ENCODE results near the gene GLT1D1.

The GLT1D1 gene

GRCh38 chr12:128911861-128912260, 58.6 kb downstream of the GLT1D1 start:
- TF ChIP-seq TAF1 (IDR thresholded peaks at IDR 0.05; ENCODE audit: low read depth) = no peak
- no peak for TF ChIP-seq TCF12 (IDR thresholded peaks at IDR 0.05; ENCODE audit: low read depth)
- TF ChIP-seq EP300 (IDR thresholded peaks at IDR 0.05; ENCODE audit: borderline replicate concordance) = no peak
- no peak for TF ChIP-seq NFIC (IDR thresholded peaks at IDR 0.05)
- TF ChIP-seq FOXM1 (IDR thresholded peaks at IDR 0.05; ENCODE audit: borderline replicate concordance, low read depth) = no peak
- no peak for TF ChIP-seq EGR1 (IDR thresholded peaks at IDR 0.05)
- no peak for TF ChIP-seq RAD21 (IDR thresholded peaks at IDR 0.05; ENCODE audit: low read depth)
- no peak for TF ChIP-seq CEBPB (IDR thresholded peaks at IDR 0.05)
- TF ChIP-seq CREB1 (IDR thresholded peaks at IDR 0.05; ENCODE audit: low read depth) = no peak
- no peak for TF ChIP-seq ZBTB7A (IDR thresholded peaks at IDR 0.05; ENCODE audit: low read depth)
- TF ChIP-seq REST (IDR thresholded peaks at IDR 0.05; ENCODE audit: low read depth) = no peak
- no peak for TF ChIP-seq USF1 (IDR thresholded peaks at IDR 0.05)
- TF ChIP-seq YY1 (IDR thresholded peaks at IDR 0.05; ENCODE audit: low read depth) = no peak
- no peak for TF ChIP-seq MAX (IDR thresholded peaks at IDR 0.05)

- TF ChIP-seq YY1 (IDR thresholded peaks at IDR 0.05; ENCODE audit: low read depth) = no peak
- no peak for TF ChIP-seq CEBPB (IDR thresholded peaks at IDR 0.05)
- no peak for TF ChIP-seq EP300 (IDR thresholded peaks at IDR 0.05; ENCODE audit: borderline replicate concordance)
- no peak for TF ChIP-seq EGR1 (IDR thresholded peaks at IDR 0.05)
- TF ChIP-seq NFIC (IDR thresholded peaks at IDR 0.05) = no peak
- no peak for TF ChIP-seq TCF12 (IDR thresholded peaks at IDR 0.05; ENCODE audit: low read depth)
- no peak for TF ChIP-seq USF1 (IDR thresholded peaks at IDR 0.05)
- TF ChIP-seq FOXM1 (IDR thresholded peaks at IDR 0.05; ENCODE audit: borderline replicate concordance, low read depth) = no peak
- no peak for TF ChIP-seq TEAD4 (IDR thresholded peaks at IDR 0.05)
- TF ChIP-seq CREB1 (IDR thresholded peaks at IDR 0.05; ENCODE audit: low read depth) = no peak
These were observed 61.8 kb downstream of the GLT1D1 start for GRCh38 chr12:128914908-128915563.

GRCh38 chr12:128916425-128916824, 63.1 kb downstream of the GLT1D1 start:
- TF ChIP-seq TCF12 (IDR thresholded peaks at IDR 0.05; ENCODE audit: low read depth) = no peak
- no peak for TF ChIP-seq NFIC (IDR thresholded peaks at IDR 0.05)
- TF ChIP-seq TAF1 (IDR thresholded peaks at IDR 0.05; ENCODE audit: low read depth) = no peak
- no peak for TF ChIP-seq FOXM1 (IDR thresholded peaks at IDR 0.05; ENCODE audit: borderline replicate concordance, low read depth)
- TF ChIP-seq EP300 (IDR thresholded peaks at IDR 0.05; ENCODE audit: borderline replicate concordance) = no peak
- TF ChIP-seq MAX (IDR thresholded peaks at IDR 0.05) = no peak
- no peak for TF ChIP-seq CEBPB (IDR thresholded peaks at IDR 0.05)
- no peak for TF ChIP-seq REST (IDR thresholded peaks at IDR 0.05; ENCODE audit: low read depth)
- TF ChIP-seq ZBTB7A (IDR thresholded peaks at IDR 0.05; ENCODE audit: low read depth) = no peak
- TF ChIP-seq RAD21 (IDR thresholded peaks at IDR 0.05; ENCODE audit: low read depth) = no peak
- no peak for TF ChIP-seq YY1 (IDR thresholded peaks at IDR 0.05; ENCODE audit: low read depth)
- no peak for TF ChIP-seq TEAD4 (IDR thresholded peaks at IDR 0.05)
- TF ChIP-seq EGR1 (IDR thresholded peaks at IDR 0.05) = no peak
- TF ChIP-seq CREB1 (IDR thresholded peaks at IDR 0.05; ENCODE audit: low read depth) = no peak
- no peak for TF ChIP-seq USF1 (IDR thresholded peaks at IDR 0.05)

- no peak for TF ChIP-seq CREB1 (IDR thresholded peaks at IDR 0.05; ENCODE audit: low read depth)
- no peak for TF ChIP-seq ZBTB7A (IDR thresholded peaks at IDR 0.05; ENCODE audit: low read depth)
- TF ChIP-seq EGR1 (IDR thresholded peaks at IDR 0.05) = no peak
- no peak for TF ChIP-seq YY1 (IDR thresholded peaks at IDR 0.05; ENCODE audit: low read depth)
- TF ChIP-seq USF1 (IDR thresholded peaks at IDR 0.05) = no peak
- TF ChIP-seq FOXM1 (IDR thresholded peaks at IDR 0.05; ENCODE audit: borderline replicate concordance, low read depth) = no peak
- no peak for TF ChIP-seq EP300 (IDR thresholded peaks at IDR 0.05; ENCODE audit: borderline replicate concordance)
- TF ChIP-seq RAD21 (IDR thresholded peaks at IDR 0.05; ENCODE audit: low read depth) = no peak
- no peak for TF ChIP-seq TAF1 (IDR thresholded peaks at IDR 0.05; ENCODE audit: low read depth)
- no peak for TF ChIP-seq MAX (IDR thresholded peaks at IDR 0.05)
- TF ChIP-seq TCF12 (IDR thresholded peaks at IDR 0.05; ENCODE audit: low read depth) = no peak
- TF ChIP-seq CEBPB (IDR thresholded peaks at IDR 0.05) = no peak
- no peak for TF ChIP-seq REST (IDR thresholded peaks at IDR 0.05; ENCODE audit: low read depth)
- no peak for TF ChIP-seq NFIC (IDR thresholded peaks at IDR 0.05)
- no peak for TF ChIP-seq TEAD4 (IDR thresholded peaks at IDR 0.05)
These were observed 65.4 kb downstream of the GLT1D1 start for GRCh38 chr12:128918481-128919260.
